ENCODE results near the gene TEX29. TPM values are rescaled to one million over a fixed set of nuclear protein-coding genes. Genes with fewer than 3 reads are reported as not detected.

TEX29 gene
- total and polyA plus RNA-seq, 2 of the 4 experiments (the other 2 are of a cell fraction), result 0.46 TPM; not detected in 1

GRCh38 chr13:111286162-111286561 lies 34.3 kb upstream of the TEX29 start:
- H4K8ac ChIP-seq (ENCODE audit: low read depth in 2 of 2, low read length in 2 of 2), result no peak overlapping the region
- no peak overlapping the region for H2BK120ac ChIP-seq (ENCODE audit: low read depth, low read length)
- H3K36me3 ChIP-seq (ENCODE audit: control insufficient read depth, insufficient read depth, low read length), result peaks cover 53% of the 10 kb centered on the region
- intact Hi-C loops (cut with micrococcal nuclease) (no loop called here), in situ Hi-C loops (cut with MboI; ENCODE audit: low sequenced_read_pairs) (no loop called here), dilution Hi-C loops (cut with HindIII; ENCODE audit: low sequenced_read_pairs, unreplicated experiment) (no loop called here)
- H2AK9ac ChIP-seq (replicated peaks; ENCODE audit: low read depth, low read length, poor library complexity), result no peak overlapping the region
- BruUV-seq (replicated peaks), result no TSS peak
- no peak overlapping the region for H3K56ac ChIP-seq (ENCODE audit: extremely low read depth, insufficient read depth, low read length)
- H3K4me2 ChIP-seq (ENCODE audit: low read depth, low read length), result no peak overlapping the region
- TF ChIP-seq MXI1 (IDR thresholded peaks at IDR 0.05; ENCODE audit: borderline replicate concordance, low read depth, low read length), result no peak
- TF ChIP-seq RFX5 (IDR thresholded peaks at IDR 0.05; ENCODE audit: low read depth, low read length), result no peak
- no peak for TF ChIP-seq CTCF (conservative IDR thresholded peaks at IDR 0.05; ENCODE audit: low read depth, low read length)
- TF ChIP-seq RAD21 (IDR thresholded peaks at IDR 0.05; ENCODE audit: low read length), result no peak
- no peak for TF ChIP-seq ELK1 (IDR thresholded peaks at IDR 0.05; ENCODE audit: borderline replicate concordance, low read depth, low read length)
- no peak for TF ChIP-seq RCOR1 (IDR thresholded peaks at IDR 0.05; ENCODE audit: insufficient replicate concordance, low read length)
- no peak for TF ChIP-seq POLR2A (IDR thresholded peaks at IDR 0.05; ENCODE audit: low read depth, low read length)
- TF ChIP-seq MAFK (IDR thresholded peaks at IDR 0.05; ENCODE audit: low read depth, low read length), result no peak
- TF ChIP-seq FOS (IDR thresholded peaks at IDR 0.05; ENCODE audit: low read depth, low read length), result no peak
- no peak for TF ChIP-seq SMC3 (IDR thresholded peaks at IDR 0.05; ENCODE audit: low read depth, low read length)
- H4K5ac ChIP-seq (ENCODE audit: low read depth, low read length), result no peak overlapping the region
- H2BK15ac ChIP-seq (ENCODE audit: low read depth, low read length), result no peak overlapping the region
- peaks cover 6 to 32% of the 10 kb centered on the region in 2 experiments; a peak in 3 of 4 replicates for H3K79me1 ChIP-seq (ENCODE audit: low read depth in 1 of 2, low read length in 2 of 2)
- peaks cover 4% of the 10 kb centered on the region for H3K4me1 ChIP-seq (ENCODE audit: control insufficient read depth, insufficient read depth, low read length)
- no peak overlapping the region for H3K9ac ChIP-seq (ENCODE audit: low read depth, low read length)
- H2BK20ac ChIP-seq (ENCODE audit: low read depth, low read length), result no peak overlapping the region
- no peak overlapping the region for H2BK5ac ChIP-seq (ENCODE audit: low read depth, low read length, poor library complexity, severe bottlenecking)
- no peaks in the 10 kb centered on the region for H3K27me3 ChIP-seq (ENCODE audit: control insufficient read depth, insufficient read depth, low read length)
- H3K27ac ChIP-seq (ENCODE audit: insufficient read depth, low read length), result no peak overlapping the region
- no peak overlapping the region for H2AK5ac ChIP-seq (ENCODE audit: low read depth, low read length)
- ChIA-PET CTCF (no interaction called here), POLR2A (ENCODE audit: unreplicated experiment) (no interaction called here)
- WGBS, 2 experiments (ENCODE audit: extremely low coverage in 2 of 2, insufficient read length in 1 of 2), result 94% methylated on average over 3 of the region's 15 CpGs; no CpG with 5 or more reads in 1 of the 2 experiments
- ATAC-seq (ENCODE audit: low read depth) (no peak), DNase-seq (no peak)
- H4K20me1 ChIP-seq (ENCODE audit: insufficient read depth, low read length), result no peaks in the 10 kb centered on the region
- peaks cover 4% of the 10 kb centered on the region; the same call in 1 of the 2 replicates for H3K9me1 ChIP-seq (ENCODE audit: insufficient read depth, low read length)
- no peak overlapping the region for H3K4ac ChIP-seq (ENCODE audit: low read depth, low read length)
- no peak overlapping the region for H3K14ac ChIP-seq (replicated peaks; ENCODE audit: low read depth, low read length)
- no peak overlapping the region for H3K23ac ChIP-seq (ENCODE audit: low read depth, low read length)
- H2AFZ ChIP-seq (replicated peaks; ENCODE audit: low read length, poor library complexity), result no peak overlapping the region
- no peak overlapping the region for H3K18ac ChIP-seq (ENCODE audit: low read depth, low read length)
- no peak overlapping the region for H3K4me3 ChIP-seq (ENCODE audit: insufficient read depth, low read depth, low read length)
- H3K9me3 ChIP-seq (ENCODE audit: control insufficient read depth, insufficient read depth, low read length), result no peaks in the 10 kb centered on the region
- H4K91ac ChIP-seq (ENCODE audit: insufficient read depth, low read depth, low read length), result no peak overlapping the region

Measured in IMR-90 (cell line).